ENCODE measurements around the gene PASK.

DNA sequence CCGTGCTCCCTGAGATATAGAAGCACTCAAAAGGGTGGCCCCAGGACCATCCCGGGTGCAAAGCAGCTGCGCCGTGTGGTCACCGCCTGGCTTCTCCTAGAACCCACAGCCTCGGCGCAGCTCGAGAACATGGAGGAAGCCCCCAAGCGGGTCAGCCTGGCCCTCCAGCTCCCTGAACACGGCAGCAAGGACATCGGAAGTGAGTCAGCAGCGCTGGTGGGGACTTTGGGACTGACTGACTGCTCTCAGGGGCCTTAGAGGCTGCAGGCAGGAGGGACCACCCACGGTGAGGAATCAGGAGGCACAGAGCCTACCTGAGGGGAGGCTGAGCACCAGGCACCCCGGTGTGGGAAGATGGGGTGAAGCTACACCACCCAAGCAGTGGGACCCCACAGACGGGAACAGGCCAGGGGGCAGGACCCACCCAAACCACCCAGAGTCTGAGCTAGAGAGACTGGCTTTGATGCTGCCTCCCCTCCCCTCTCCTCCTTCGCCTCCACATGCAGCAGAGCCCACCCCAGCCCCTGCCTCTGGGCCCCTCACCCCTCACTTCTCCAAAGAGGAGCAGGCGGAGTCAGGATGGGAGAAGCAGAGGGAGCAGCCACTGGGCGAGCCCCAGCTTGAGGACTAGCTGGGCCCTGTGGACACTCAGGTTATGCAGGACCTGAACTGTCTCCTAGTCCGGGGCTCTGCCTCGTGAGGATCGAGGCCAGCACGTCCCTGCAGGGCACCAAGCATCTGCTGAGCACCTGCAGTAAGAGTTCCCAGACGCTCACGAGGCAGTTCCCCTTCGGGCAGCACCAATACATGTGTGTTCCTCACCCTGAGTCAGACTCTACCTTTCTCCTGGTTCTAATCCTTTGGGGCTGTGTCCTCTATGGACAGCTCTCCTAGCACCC, 75.9 kb downstream of the PASK start:
- TF ChIP-seq EZH2 (IDR thresholded peaks at IDR 0.05; ENCODE audit: insufficient read depth, poor library complexity, severe bottlenecking) (no peak), EZH2phosphoT487 (IDR thresholded peaks at IDR 0.05; ENCODE audit: insufficient read depth, low read depth) (no peak)
